Stomach (tissue), 4 donors: Measurements from ENCODE around the gene PAK2.

Source experiments
- EP300 ChIP-seq: sonication (generic); formaldehyde crosslinking; IDR thresholded peaks from one replicate; pipeline ENCODE4 v1.6.1; 2017; ENCODE audit warnings: antibody characterized with exemption
- POLR2A ChIP-seq, 4 donors: fragments of 450-650 bp; IDR thresholded peaks; one replicate each; pipeline ENCODE4 v1.6.1; 2016; ENCODE audit warnings: antibody characterized with exemption in 4 of 4, control low read depth in 2 of 4, mild to moderate bottlenecking in 1 of 4, moderate library complexity in 1 of 4
- POLR2AphosphoS5 ChIP-seq, 3 donors: sonication (generic); formaldehyde crosslinking; IDR thresholded peaks; one replicate each; pipeline ENCODE4 v1.6.1; 2016; ENCODE audit warnings: antibody characterized with exemption in 3 of 3
- TF ChIP-seq, protein P1 (sequence below), 7 experiments: fragments of 450-650 bp in 4 of 7; fragments of 200-600 bp in 3 of 7; sonication (generic) in 3 of 7; IDR thresholded peaks; one replicate each; pipeline ENCODE4 v1.5.1; 2016 to 2019; ENCODE audit warnings: antibody characterized with exemption in 7 of 7, control low read depth in 2 of 7, mild to moderate bottlenecking in 1 of 7

DNA sequence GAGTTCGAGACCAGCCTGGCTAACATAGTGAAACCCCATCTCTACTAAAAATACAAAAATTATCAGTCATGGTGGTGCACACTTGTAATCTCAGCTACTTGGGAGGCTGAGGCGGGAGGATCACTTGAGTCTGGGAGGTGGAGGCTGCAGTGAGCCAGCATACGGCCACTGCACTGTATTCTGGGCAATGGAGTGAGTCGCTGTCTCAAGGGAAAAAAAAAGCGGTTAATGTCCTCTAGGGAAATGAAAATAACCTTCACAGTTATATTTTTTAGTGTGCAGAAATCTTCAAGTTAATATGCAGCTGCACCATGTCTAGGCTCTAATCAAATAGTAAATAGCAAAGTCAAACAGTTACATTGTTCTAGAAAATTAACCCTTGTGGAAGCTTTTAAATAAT lies 42.4 kb upstream of the PAK2 start:
- no peak for TF ChIP-seq EP300
- TF ChIP-seq POLR2AphosphoS5 (IDR thresholded peaks at IDR 0.05) = no peak
- no peak for TF ChIP-seq POLR2A (IDR thresholded peaks at IDR 0.05)
- TF ChIP-seq, protein P1, sequence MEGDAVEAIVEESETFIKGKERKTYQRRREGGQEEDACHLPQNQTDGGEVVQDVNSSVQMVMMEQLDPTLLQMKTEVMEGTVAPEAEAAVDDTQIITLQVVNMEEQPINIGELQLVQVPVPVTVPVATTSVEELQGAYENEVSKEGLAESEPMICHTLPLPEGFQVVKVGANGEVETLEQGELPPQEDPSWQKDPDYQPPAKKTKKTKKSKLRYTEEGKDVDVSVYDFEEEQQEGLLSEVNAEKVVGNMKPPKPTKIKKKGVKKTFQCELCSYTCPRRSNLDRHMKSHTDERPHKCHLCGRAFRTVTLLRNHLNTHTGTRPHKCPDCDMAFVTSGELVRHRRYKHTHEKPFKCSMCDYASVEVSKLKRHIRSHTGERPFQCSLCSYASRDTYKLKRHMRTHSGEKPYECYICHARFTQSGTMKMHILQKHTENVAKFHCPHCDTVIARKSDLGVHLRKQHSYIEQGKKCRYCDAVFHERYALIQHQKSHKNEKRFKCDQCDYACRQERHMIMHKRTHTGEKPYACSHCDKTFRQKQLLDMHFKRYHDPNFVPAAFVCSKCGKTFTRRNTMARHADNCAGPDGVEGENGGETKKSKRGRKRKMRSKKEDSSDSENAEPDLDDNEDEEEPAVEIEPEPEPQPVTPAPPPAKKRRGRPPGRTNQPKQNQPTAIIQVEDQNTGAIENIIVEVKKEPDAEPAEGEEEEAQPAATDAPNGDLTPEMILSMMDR (IDR thresholded peaks at IDR 0.05) = no peak
